NCI-H187 treated with DMSO at 0.1 percent for 48 hours (cell line): Measurements from ENCODE around the gene PLCL2.

Experiments used
- DNase-seq: peaks from one replicate; lab custom pipeline; 2025; lab: John Stamatoyannopoulos, UW

PLCL2 gene

DNA sequence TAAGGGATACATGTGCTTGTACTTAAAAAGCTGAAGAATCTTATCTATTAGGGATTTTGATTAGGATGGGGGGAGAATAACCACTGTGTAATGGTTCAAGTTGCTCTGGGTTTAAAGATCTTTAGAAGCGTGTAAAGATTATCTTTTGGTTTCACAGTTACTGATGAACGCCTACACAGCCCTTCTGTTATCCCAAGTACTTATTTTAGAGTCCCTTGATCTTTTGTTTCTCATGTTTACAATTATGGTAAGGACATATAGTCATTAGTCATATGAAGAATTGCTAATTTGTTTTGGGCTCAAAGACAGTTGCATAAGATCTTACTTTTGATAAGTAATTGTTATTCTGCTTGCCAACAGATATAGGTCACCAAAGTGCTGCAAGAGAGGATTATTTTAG lies 160.1 kb downstream of the PLCL2 start:
- no peak for DNase-seq

DNA sequence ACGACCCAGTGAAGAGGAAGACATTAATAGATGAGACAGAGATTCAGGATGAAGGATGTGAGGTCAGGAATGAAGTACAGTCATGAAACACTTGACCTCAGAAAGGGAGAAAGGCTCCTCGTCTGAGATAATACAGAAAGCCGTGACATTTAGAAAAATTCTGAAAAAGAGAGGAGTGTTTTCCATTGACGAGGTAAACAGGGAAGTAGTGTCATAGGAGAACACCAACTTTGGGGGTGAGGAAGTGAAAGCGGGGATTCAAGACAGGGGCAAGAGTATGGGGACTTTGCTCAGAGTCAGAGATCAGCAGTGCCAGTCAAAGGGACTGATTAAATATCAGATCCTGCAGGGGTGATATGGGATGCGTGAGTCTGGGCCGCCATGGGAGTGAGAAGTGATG lies 160.9 kb downstream of the PLCL2 start:
- no peak for DNase-seq

- DNase-seq: no peak
These were observed 161.9 kb downstream of the PLCL2 start for GRCh38 chr3:17046623-17047022.

GRCh38 chr3:17047162-17047561 lies 162.4 kb downstream of the PLCL2 start:
- DNase-seq: no peak

- DNase-seq: no peak
These were observed 163.1 kb downstream of the PLCL2 start for GRCh38 chr3:17047894-17048293.

GRCh38 chr3:17050071-17050470 lies 165.3 kb downstream of the PLCL2 start:
- DNase-seq: no peak

DNA sequence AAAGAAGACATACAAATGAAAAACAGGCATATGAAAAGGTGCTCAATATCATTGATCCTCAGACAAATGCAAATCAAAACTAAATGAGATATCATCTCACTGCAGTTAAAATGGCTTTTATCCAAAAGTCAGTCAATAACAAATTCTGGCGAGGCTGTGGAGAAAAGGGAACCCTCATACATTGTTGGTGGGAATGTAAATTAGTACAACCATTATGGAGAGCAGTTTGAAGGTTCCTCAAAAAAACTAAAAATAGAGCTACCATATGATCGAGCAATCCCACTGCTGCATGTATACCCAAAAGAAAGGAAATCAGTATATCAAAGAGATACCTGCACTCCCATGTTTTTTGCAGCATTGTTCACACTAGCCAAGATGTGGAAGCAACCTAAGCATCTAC lies 165.8 kb downstream of the PLCL2 start:
- DNase-seq: no peak

DNA sequence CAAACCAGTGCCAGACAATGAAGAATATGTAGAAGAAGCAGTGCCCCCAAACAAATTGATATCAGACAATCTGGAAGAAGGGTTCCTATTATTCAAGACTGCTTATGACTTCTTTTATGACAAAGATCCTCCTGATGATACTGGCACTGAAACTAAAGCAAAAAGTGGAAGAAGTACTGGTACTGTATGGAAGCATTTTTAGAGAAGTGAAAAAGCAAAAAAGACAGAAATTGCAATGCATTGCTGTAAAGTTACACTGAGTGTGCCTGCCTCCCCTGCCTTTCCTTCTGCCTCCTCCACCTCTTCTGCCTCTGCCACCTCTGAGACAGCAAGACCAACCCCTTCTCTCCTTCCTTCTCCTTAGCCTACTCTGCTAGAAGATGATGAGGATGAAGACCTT lies 167.6 kb downstream of the PLCL2 start:
- no peak for DNase-seq

DNA sequence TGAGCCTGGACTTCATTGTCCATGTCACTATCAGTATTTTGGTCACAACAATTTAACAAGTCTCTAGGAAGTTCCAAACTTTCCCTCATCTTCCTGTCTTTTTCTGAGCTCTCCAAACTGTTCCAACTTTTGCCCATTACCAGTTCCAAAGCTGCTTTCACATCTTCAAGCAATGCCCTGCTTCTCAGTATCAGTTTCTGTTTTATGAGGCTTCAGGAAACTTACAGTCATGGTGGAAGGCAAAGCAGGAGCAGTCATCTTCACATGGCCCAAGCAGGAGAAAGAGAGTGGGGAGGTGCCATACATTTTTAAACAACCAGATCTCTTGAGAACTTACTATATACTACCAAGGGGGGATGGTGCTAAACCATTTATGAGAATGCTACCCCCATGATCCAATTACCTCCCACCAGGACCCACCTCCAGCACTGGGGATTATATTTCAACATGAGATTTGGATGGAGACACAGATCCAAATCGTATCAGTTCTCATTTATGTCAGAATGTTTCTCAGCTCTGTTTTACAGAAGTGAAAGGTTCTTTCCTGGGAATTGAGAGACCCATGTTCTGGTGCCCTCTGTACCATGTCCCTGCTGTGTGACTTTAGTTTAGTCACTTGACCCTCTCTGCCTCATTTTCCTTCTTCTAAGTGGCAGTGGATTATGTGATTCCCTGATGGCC lies 169.7 kb downstream of the PLCL2 start:
- no peak for DNase-seq

GRCh38 chr3:17054982-17055343 lies 170.2 kb downstream of the PLCL2 start:
- DNase-seq: no peak

- DNase-seq: no peak
These were observed 170.9 kb downstream of the PLCL2 start for GRCh38 chr3:17055374-17056276.

- DNase-seq: no peak
These were observed 172.6 kb downstream of the PLCL2 start for GRCh38 chr3:17057321-17057720.

GRCh38 chr3:17059989-17060550 lies 175.3 kb downstream of the PLCL2 start:
- DNase-seq: no peak

GRCh38 chr3:17061005-17061404 lies 176.2 kb downstream of the PLCL2 start:
- no peak for DNase-seq

GRCh38 chr3:17062736-17063135 lies 178.0 kb downstream of the PLCL2 start:
- DNase-seq: no peak

GRCh38 chr3:17063596-17063995 lies 178.8 kb downstream of the PLCL2 start:
- no peak for DNase-seq

DNA sequence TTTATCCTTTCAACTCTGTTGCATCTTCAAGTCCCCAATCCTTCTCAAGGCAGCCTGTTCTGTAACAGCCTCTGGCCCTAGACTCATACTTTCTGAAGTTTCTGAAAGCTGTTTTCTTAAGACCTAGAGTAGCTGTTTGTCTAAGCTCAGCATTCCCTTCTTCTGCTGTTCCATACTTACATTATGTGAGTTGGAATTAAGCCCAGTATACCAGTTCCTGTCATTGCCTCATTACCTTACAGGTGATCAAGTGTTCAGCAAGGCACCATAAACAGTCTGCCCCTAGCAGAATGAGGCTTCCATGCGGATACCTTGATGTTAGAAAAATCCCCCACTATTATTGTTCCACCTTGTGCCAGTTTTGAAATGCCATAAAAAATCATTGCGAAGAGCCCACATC lies 180.6 kb downstream of the PLCL2 start:
- DNase-seq: no peak

GRCh38 chr3:17065881-17066280 lies 181.1 kb downstream of the PLCL2 start:
- no peak for DNase-seq

DNA sequence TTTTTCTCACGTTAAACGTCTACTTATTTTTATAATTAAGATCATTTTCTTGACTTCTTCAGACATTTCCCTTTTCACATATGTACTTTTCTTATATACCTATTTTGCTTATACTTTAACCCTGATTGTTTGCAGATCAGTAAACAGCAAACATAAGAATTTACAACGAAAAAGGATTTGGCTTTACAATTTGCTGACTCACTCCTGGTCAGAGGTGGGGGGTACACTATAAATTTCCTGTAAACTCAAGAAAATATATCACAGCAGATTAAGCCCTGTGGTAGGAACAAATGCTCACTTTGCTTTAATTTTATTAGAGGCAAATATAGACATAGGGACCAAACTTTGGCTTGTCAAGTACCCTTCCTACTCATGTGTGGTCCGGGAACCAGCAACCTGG lies 185.0 kb downstream of the PLCL2 start:
- DNase-seq: no peak

- peak; percentile 12 for DNase-seq
These were observed 185.6 kb downstream of the PLCL2 start for GRCh38 chr3:17070161-17070959.

DNA sequence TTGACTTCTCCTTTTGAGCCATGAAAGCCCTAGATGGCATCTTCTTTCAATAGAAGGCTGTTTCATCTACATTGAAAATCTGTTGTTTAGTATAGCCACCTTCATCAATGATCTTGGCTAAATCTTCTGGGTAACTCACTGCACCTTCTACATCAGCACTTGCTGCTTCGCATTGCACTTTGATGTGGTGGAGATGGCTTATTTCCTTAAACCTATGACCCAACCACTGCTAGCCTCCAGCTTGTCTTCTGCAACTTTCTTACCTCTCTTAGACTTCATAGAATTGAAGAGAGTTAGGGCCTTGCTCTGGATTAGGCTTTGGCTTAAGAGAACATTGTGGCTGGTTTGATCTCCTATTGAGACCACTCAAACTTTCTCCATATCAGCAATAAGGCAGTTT lies 189.8 kb downstream of the PLCL2 start:
- no peak for DNase-seq

DNA sequence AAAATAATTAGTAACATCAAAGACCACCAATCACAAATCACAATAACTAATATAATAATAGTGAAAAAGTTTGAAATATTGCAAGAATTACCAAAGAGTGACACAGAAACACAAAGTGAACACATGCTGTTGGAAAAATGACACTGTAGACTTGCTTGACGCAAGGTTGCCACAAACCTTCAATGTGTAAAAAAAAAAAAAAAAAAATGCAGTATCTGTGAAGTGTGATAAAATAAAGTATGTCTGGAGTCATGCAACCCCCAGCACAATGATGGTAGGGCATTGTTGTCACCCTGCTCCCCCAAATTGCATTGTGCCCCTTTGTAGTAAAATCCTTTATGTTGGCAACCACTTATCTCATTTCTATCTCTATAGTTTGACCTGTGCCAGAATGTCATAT lies 190.6 kb downstream of the PLCL2 start:
- no peak for DNase-seq
